Measurements from ENCODE around the gene MCM9. TPM values are rescaled to one million over a fixed set of nuclear protein-coding genes. Genes with fewer than 3 reads are reported as not detected.

MCM9 gene
- total RNA-seq, 1 donor from 2014 or later, result 10.1 TPM

- Histone ChIP-seq H3K4me3 (ENCODE audit: insufficient read depth, low read depth, low read length) (no peak overlapping the region), H3K4me1 (ENCODE audit: insufficient read depth, low read length) (peaks cover 11% of the 10 kb centered on the region), H3K9me3 (ENCODE audit: insufficient read depth, low read depth, low read length) (no peaks in the 10 kb centered on the region), H3K79me2 (ENCODE audit: insufficient read depth, low read length) (no peaks in the 10 kb centered on the region), H3K27ac (ENCODE audit: low read depth, low read length) (no peak overlapping the region), H3K4me2 (ENCODE audit: low read length) (no peak overlapping the region), H3K9ac (ENCODE audit: low read length) (no peak overlapping the region), H3K36me3 (ENCODE audit: insufficient read depth, low read length) (no peaks in the 10 kb centered on the region), H2AFZ (ENCODE audit: low read depth, low read length) (no peak overlapping the region), H3K27me3 (ENCODE audit: insufficient read depth, low read length) (no peaks in the 10 kb centered on the region), H4K20me1 (ENCODE audit: insufficient read depth, low read length) (no peaks in the 10 kb centered on the region)
- Mint-ChIP-seq H3K27me3 (ENCODE audit: low read depth, unreplicated experiment) (no peaks in the 10 kb centered on the region), H3K4me1 (ENCODE audit: low read depth, unreplicated experiment) (peaks cover 8% of the 10 kb centered on the region), H3K36me3 (ENCODE audit: low read depth, unreplicated experiment) (no peaks in the 10 kb centered on the region), H3K27ac (ENCODE audit: unreplicated experiment) (no peak overlapping the region), H3K9me3 (ENCODE audit: unreplicated experiment) (no peaks in the 10 kb centered on the region), H3K4me3 (ENCODE audit: unreplicated experiment) (no peak overlapping the region)
- no peak for TF ChIP-seq EZH2 (IDR thresholded peaks at IDR 0.05; ENCODE audit: insufficient read depth, low read length)
- TF ChIP-seq, protein P1, sequence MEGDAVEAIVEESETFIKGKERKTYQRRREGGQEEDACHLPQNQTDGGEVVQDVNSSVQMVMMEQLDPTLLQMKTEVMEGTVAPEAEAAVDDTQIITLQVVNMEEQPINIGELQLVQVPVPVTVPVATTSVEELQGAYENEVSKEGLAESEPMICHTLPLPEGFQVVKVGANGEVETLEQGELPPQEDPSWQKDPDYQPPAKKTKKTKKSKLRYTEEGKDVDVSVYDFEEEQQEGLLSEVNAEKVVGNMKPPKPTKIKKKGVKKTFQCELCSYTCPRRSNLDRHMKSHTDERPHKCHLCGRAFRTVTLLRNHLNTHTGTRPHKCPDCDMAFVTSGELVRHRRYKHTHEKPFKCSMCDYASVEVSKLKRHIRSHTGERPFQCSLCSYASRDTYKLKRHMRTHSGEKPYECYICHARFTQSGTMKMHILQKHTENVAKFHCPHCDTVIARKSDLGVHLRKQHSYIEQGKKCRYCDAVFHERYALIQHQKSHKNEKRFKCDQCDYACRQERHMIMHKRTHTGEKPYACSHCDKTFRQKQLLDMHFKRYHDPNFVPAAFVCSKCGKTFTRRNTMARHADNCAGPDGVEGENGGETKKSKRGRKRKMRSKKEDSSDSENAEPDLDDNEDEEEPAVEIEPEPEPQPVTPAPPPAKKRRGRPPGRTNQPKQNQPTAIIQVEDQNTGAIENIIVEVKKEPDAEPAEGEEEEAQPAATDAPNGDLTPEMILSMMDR (IDR thresholded peaks at IDR 0.05; ENCODE audit: insufficient read depth, low read depth, low read length), result no peak
- FAIRE-seq (no peak), DNase-seq (ENCODE audit: low read depth) (no peak)
Measured at GRCh38 chr6:118774581-118774980, 160.4 kb downstream of the MCM9 start.

GRCh38 chr6:118772886-118773285 is 162.1 kb downstream of the MCM9 start:
- no peak overlapping the region for H3K4me3 Mint-ChIP-seq (ENCODE audit: unreplicated experiment)
- H2AFZ ChIP-seq (ENCODE audit: low read depth, low read length), result no peak overlapping the region
- peaks cover 8% of the 10 kb centered on the region for H3K4me1 Mint-ChIP-seq (ENCODE audit: low read depth, unreplicated experiment)
- no peaks in the 10 kb centered on the region for H3K36me3 Mint-ChIP-seq (ENCODE audit: low read depth, unreplicated experiment)
- TF ChIP-seq, protein P1 (IDR thresholded peaks at IDR 0.05; ENCODE audit: insufficient read depth, low read depth, low read length), result no peak
- no peak for TF ChIP-seq EZH2 (IDR thresholded peaks at IDR 0.05; ENCODE audit: insufficient read depth, low read length)
- H3K79me2 ChIP-seq (ENCODE audit: insufficient read depth, low read length), result no peaks in the 10 kb centered on the region
- no peak overlapping the region for H3K4me2 ChIP-seq (ENCODE audit: low read length)
- H4K20me1 ChIP-seq (ENCODE audit: insufficient read depth, low read length), result no peaks in the 10 kb centered on the region
- no peak overlapping the region for H3K27ac ChIP-seq (ENCODE audit: low read depth, low read length)
- H3K9me3 ChIP-seq (ENCODE audit: insufficient read depth, low read depth, low read length), result no peaks in the 10 kb centered on the region
- no peak overlapping the region for H3K4me3 ChIP-seq (ENCODE audit: insufficient read depth, low read depth, low read length)
- no peaks in the 10 kb centered on the region for H3K9me3 Mint-ChIP-seq (ENCODE audit: unreplicated experiment)
- H3K27me3 ChIP-seq (ENCODE audit: insufficient read depth, low read length), result no peaks in the 10 kb centered on the region
- H3K27me3 Mint-ChIP-seq (ENCODE audit: low read depth, unreplicated experiment), result peaks cover 2% of the 10 kb centered on the region
- no peak overlapping the region for H3K9ac ChIP-seq (ENCODE audit: low read length)
- no peak overlapping the region for H3K27ac Mint-ChIP-seq (ENCODE audit: unreplicated experiment)
- FAIRE-seq (no peak), DNase-seq (ENCODE audit: low read depth) (no peak)
- H3K36me3 ChIP-seq (ENCODE audit: insufficient read depth, low read length), result no peaks in the 10 kb centered on the region
- H3K4me1 ChIP-seq (ENCODE audit: insufficient read depth, low read length), result peaks cover 11% of the 10 kb centered on the region

- Mint-ChIP-seq H3K4me3 (ENCODE audit: unreplicated experiment) (no peak overlapping the region), H3K9me3 (ENCODE audit: unreplicated experiment) (no peaks in the 10 kb centered on the region), H3K4me1 (ENCODE audit: low read depth, unreplicated experiment) (no peaks in the 10 kb centered on the region), H3K27me3 (ENCODE audit: low read depth, unreplicated experiment) (peaks cover 2% of the 10 kb centered on the region), H3K27ac (ENCODE audit: unreplicated experiment) (no peak overlapping the region), H3K36me3 (ENCODE audit: low read depth, unreplicated experiment) (no peaks in the 10 kb centered on the region)
- Histone ChIP-seq H3K36me3 (ENCODE audit: insufficient read depth, low read length) (no peaks in the 10 kb centered on the region), H4K20me1 (ENCODE audit: insufficient read depth, low read length) (no peaks in the 10 kb centered on the region), H3K4me1 (ENCODE audit: insufficient read depth, low read length) (peaks cover under 1% of the 10 kb centered on the region), H3K27me3 (ENCODE audit: insufficient read depth, low read length) (no peaks in the 10 kb centered on the region), H3K4me3 (ENCODE audit: insufficient read depth, low read depth, low read length) (no peak overlapping the region), H3K9me3 (ENCODE audit: insufficient read depth, low read depth, low read length) (no peaks in the 10 kb centered on the region), H2AFZ (ENCODE audit: low read depth, low read length) (no peak overlapping the region), H3K9ac (ENCODE audit: low read length) (no peak overlapping the region), H3K27ac (ENCODE audit: low read depth, low read length) (no peak overlapping the region), H3K4me2 (ENCODE audit: low read length) (no peak overlapping the region), H3K79me2 (ENCODE audit: insufficient read depth, low read length) (no peaks in the 10 kb centered on the region)
- TF ChIP-seq, protein P1 (IDR thresholded peaks at IDR 0.05; ENCODE audit: insufficient read depth, low read depth, low read length), result no peak
- no peak for TF ChIP-seq EZH2 (IDR thresholded peaks at IDR 0.05; ENCODE audit: insufficient read depth, low read length)
- DNase-seq (ENCODE audit: low read depth) (no peak), FAIRE-seq (no peak)
Measured at GRCh38 chr6:118771253-118771652, 163.7 kb downstream of the MCM9 start.

Measured in astrocyte (in vitro differentiated cells and primary cell).